GM12872 (cell line): ENCODE measurements around the gene METTL16.

Experiments
- CTCF ChIP-seq: IDR thresholded peaks from 3 replicates; pipeline ENCODE4 v1.5.1; 2011; ENCODE audit warnings: low read depth, mild to moderate bottlenecking, low read length, moderate library complexity; ENCODE audit not compliant: insufficient read depth

The METTL16 gene

GRCh38 chr17:2511462-2512369 is at the start of gene METTL16:
Gene METTL16, minus strand, starts transcription at chr17:2511888. Its CDS starts 9,557 bp downstream, at chr17:2502331.
- TF ChIP-seq CTCF = no peak

- no peak for TF ChIP-seq CTCF
These were observed 49.0 kb upstream of the METTL16 start for GRCh38 chr17:2560658-2561057.

GRCh38 chr17:2551928-2552327 is 40.2 kb upstream of the METTL16 start:
- no peak for TF ChIP-seq CTCF

- TF ChIP-seq CTCF = no peak
These were observed 39.8 kb upstream of the METTL16 start for GRCh38 chr17:2551493-2551892.

- TF ChIP-seq CTCF = no peak
These were observed 37.9 kb upstream of the METTL16 start for GRCh38 chr17:2549392-2550211.

- no peak for TF ChIP-seq CTCF
These were observed 35.5 kb upstream of the METTL16 start for GRCh38 chr17:2547176-2547575.

GRCh38 chr17:2545393-2545792 is 33.7 kb upstream of the METTL16 start:
- no peak for TF ChIP-seq CTCF
